Measurements from ENCODE around the gene SPECC1.
A peak's percentile ranks its signal among the peaks of the same experiment; 100 is the strongest.

SPECC1 gene

GRCh38 chr17:20174588-20175265 is 165.6 kb downstream of the SPECC1 start:
- Histone ChIP-seq H3K18ac (ENCODE audit: low read depth in 1 of 2, low read length in 2 of 2) (peak overlapping the region; percentile 94 to 98), H4K8ac (ENCODE audit: low read length) (peak overlapping the region; percentile 91), H3K9ac (ENCODE audit: low read length) (no peak overlapping the region), H3K4me3 (ENCODE audit: insufficient read depth in 1 of 2, low read depth in 1 of 2, low read length in 2 of 2) (peak overlapping the region in 1 of 2 experiments; percentile 53), H3K27me3 (ENCODE audit: control insufficient read depth in 1 of 2, insufficient read depth in 1 of 2, low read length in 2 of 2) (peaks cover 0 to 5% of the 10 kb centered on the region in 2 experiments), H3K36me3 (ENCODE audit: control insufficient read depth in 1 of 2, insufficient read depth in 2 of 2, low read depth in 1 of 2, low read length in 2 of 2) (no peaks in the 10 kb centered on the region), H4K91ac (ENCODE audit: low read length) (peak overlapping the region; percentile 90), H2BK5ac (ENCODE audit: low read depth, low read length, poor library complexity, severe bottlenecking) (peak overlapping the region; percentile 10), H3K9me3 (ENCODE audit: control insufficient read depth, low read length) (no peaks in the 10 kb centered on the region), H3K4me2 (ENCODE audit: low read length, poor library complexity, severe bottlenecking) (no peak overlapping the region), H2AFZ (ENCODE audit: low read depth, low read length) (peak overlapping the region; percentile 73), H2AK5ac (ENCODE audit: low read length, severe bottlenecking) (peak overlapping the region; percentile 99), H2BK12ac (ENCODE audit: low read length in 2 of 2) (peak overlapping the region; percentile 92 to 97), H3K4ac (ENCODE audit: low read depth in 1 of 2, low read length in 2 of 2) (peak overlapping the region in 1 of 2 experiments; percentile 88), H2BK15ac (ENCODE audit: low read depth, poor library complexity, severe bottlenecking) (no peak overlapping the region), H3K79me1 (replicated peaks; ENCODE audit: low read length, poor library complexity, severe bottlenecking) (peaks cover 24% of the 10 kb centered on the region), H3K14ac (ENCODE audit: low read length in 2 of 2) (peak overlapping the region in 1 of 2 experiments; percentile 6), H2BK120ac (ENCODE audit: low read depth, low read length) (peak overlapping the region; percentile 42), H3K23ac (ENCODE audit: low read length in 2 of 2) (no peak overlapping the region), H3K4me1 (ENCODE audit: control insufficient read depth, insufficient read depth, low read depth, low read length) (peaks cover 27% of the 10 kb centered on the region), H3K27ac (ENCODE audit: low read length, poor library complexity, severe bottlenecking) (peak overlapping the region; percentile 92)
- DNase-seq: peak; percentile 81
- 44% methylated on average over 12 of the region's 12 CpGs for WGBS

GRCh38 chr17:20179041-20179440 is 169.9 kb downstream of the SPECC1 start:
- Histone ChIP-seq H3K4me1 (ENCODE audit: control insufficient read depth, insufficient read depth, low read depth, low read length) (peaks cover 12% of the 10 kb centered on the region), H3K14ac (ENCODE audit: low read length in 2 of 2) (no peak overlapping the region), H2BK5ac (ENCODE audit: low read depth, low read length, poor library complexity, severe bottlenecking) (no peak overlapping the region), H3K4me3 (ENCODE audit: insufficient read depth in 1 of 2, low read depth in 1 of 2, low read length in 2 of 2) (no peak overlapping the region), H4K91ac (ENCODE audit: low read length) (no peak overlapping the region), H2BK15ac (ENCODE audit: low read depth, poor library complexity, severe bottlenecking) (no peak overlapping the region), H3K9ac (ENCODE audit: low read length) (no peak overlapping the region), H3K4ac (ENCODE audit: low read depth in 1 of 2, low read length in 2 of 2) (no peak overlapping the region), H3K36me3 (ENCODE audit: control insufficient read depth in 1 of 2, insufficient read depth in 2 of 2, low read depth in 1 of 2, low read length in 2 of 2) (no peaks in the 10 kb centered on the region), H2BK120ac (ENCODE audit: low read depth, low read length) (no peak overlapping the region), H3K9me3 (ENCODE audit: control insufficient read depth, low read length) (no peaks in the 10 kb centered on the region), H3K27me3 (ENCODE audit: control insufficient read depth in 1 of 2, insufficient read depth in 1 of 2, low read length in 2 of 2) (peaks cover 0 to 5% of the 10 kb centered on the region in 2 experiments), H2BK12ac (ENCODE audit: low read length in 2 of 2) (peak overlapping the region in 1 of 2 experiments; percentile 23), H2AFZ (ENCODE audit: low read depth, low read length) (no peak overlapping the region), H3K18ac (ENCODE audit: low read depth in 1 of 2, low read length in 2 of 2) (no peak overlapping the region), H3K23ac (ENCODE audit: low read length in 2 of 2) (no peak overlapping the region), H4K8ac (ENCODE audit: low read length) (no peak overlapping the region), H3K79me1 (replicated peaks; ENCODE audit: low read length, poor library complexity, severe bottlenecking) (peaks cover 22% of the 10 kb centered on the region), H2AK5ac (ENCODE audit: low read length, severe bottlenecking) (no peak overlapping the region), H3K27ac (ENCODE audit: low read length, poor library complexity, severe bottlenecking) (no peak overlapping the region), H3K4me2 (ENCODE audit: low read length, poor library complexity, severe bottlenecking) (no peak overlapping the region)
- DNase-seq: no peak
- WGBS: 91% methylated on average over 3 of the region's 3 CpGs

GRCh38 chr17:20180661-20181060 is 171.5 kb downstream of the SPECC1 start:
- H2AK5ac ChIP-seq (ENCODE audit: low read length, severe bottlenecking): no peak overlapping the region
- H2BK120ac ChIP-seq (ENCODE audit: low read depth, low read length): no peak overlapping the region
- H3K9me3 ChIP-seq (ENCODE audit: control insufficient read depth, low read length): no peaks in the 10 kb centered on the region
- no peak overlapping the region for H2BK5ac ChIP-seq (ENCODE audit: low read depth, low read length, poor library complexity, severe bottlenecking)
- no peak overlapping the region for H3K4me3 ChIP-seq (ENCODE audit: insufficient read depth in 1 of 2, low read depth in 1 of 2, low read length in 2 of 2)
- peaks cover 24% of the 10 kb centered on the region for H3K79me1 ChIP-seq (replicated peaks; ENCODE audit: low read length, poor library complexity, severe bottlenecking)
- H4K91ac ChIP-seq (ENCODE audit: low read length): no peak overlapping the region
- H3K14ac ChIP-seq (ENCODE audit: low read length in 2 of 2): no peak overlapping the region
- H3K27me3 ChIP-seq (ENCODE audit: control insufficient read depth in 1 of 2, insufficient read depth in 1 of 2, low read length in 2 of 2): peaks cover 0 to 5% of the 10 kb centered on the region in 2 experiments
- no peaks in the 10 kb centered on the region for H3K36me3 ChIP-seq (ENCODE audit: control insufficient read depth in 1 of 2, insufficient read depth in 2 of 2, low read depth in 1 of 2, low read length in 2 of 2)
- no peak overlapping the region for H3K27ac ChIP-seq (ENCODE audit: low read length, poor library complexity, severe bottlenecking)
- H2AFZ ChIP-seq (ENCODE audit: low read depth, low read length): no peak overlapping the region
- no CpG with 5 or more reads among the region's 1 CpG for WGBS
- H3K23ac ChIP-seq (ENCODE audit: low read length in 2 of 2): no peak overlapping the region
- H4K8ac ChIP-seq (ENCODE audit: low read length): no peak overlapping the region
- H3K18ac ChIP-seq (ENCODE audit: low read depth in 1 of 2, low read length in 2 of 2): no peak overlapping the region
- no peak overlapping the region for H3K9ac ChIP-seq (ENCODE audit: low read length)
- H3K4me2 ChIP-seq (ENCODE audit: low read length, poor library complexity, severe bottlenecking): no peak overlapping the region
- no peak overlapping the region for H3K4ac ChIP-seq (ENCODE audit: low read depth in 1 of 2, low read length in 2 of 2)
- no peak overlapping the region for H2BK12ac ChIP-seq (ENCODE audit: low read length in 2 of 2)
- H2BK15ac ChIP-seq (ENCODE audit: low read depth, poor library complexity, severe bottlenecking): no peak overlapping the region
- DNase-seq: no peak
- peaks cover 7% of the 10 kb centered on the region for H3K4me1 ChIP-seq (ENCODE audit: control insufficient read depth, insufficient read depth, low read depth, low read length)

- no peak overlapping the region for H3K9ac ChIP-seq (ENCODE audit: low read length)
- H4K8ac ChIP-seq (ENCODE audit: low read length): no peak overlapping the region
- no peak overlapping the region for H3K4me3 ChIP-seq (ENCODE audit: insufficient read depth in 1 of 2, low read depth in 1 of 2, low read length in 2 of 2)
- peak; percentile 48 for DNase-seq
- H3K79me1 ChIP-seq (replicated peaks; ENCODE audit: low read length, poor library complexity, severe bottlenecking): peaks cover 29% of the 10 kb centered on the region
- no peak overlapping the region for H3K4me2 ChIP-seq (ENCODE audit: low read length, poor library complexity, severe bottlenecking)
- no peak overlapping the region for H2BK15ac ChIP-seq (ENCODE audit: low read depth, poor library complexity, severe bottlenecking)
- H2BK12ac ChIP-seq (ENCODE audit: low read length in 2 of 2): no peak overlapping the region
- H3K4ac ChIP-seq (ENCODE audit: low read depth in 1 of 2, low read length in 2 of 2): no peak overlapping the region
- no peak overlapping the region for H3K14ac ChIP-seq (ENCODE audit: low read length in 2 of 2)
- no peak overlapping the region for H2AFZ ChIP-seq (ENCODE audit: low read depth, low read length)
- no peak overlapping the region for H3K18ac ChIP-seq (ENCODE audit: low read depth in 1 of 2, low read length in 2 of 2)
- H3K36me3 ChIP-seq (ENCODE audit: control insufficient read depth in 1 of 2, insufficient read depth in 2 of 2, low read depth in 1 of 2, low read length in 2 of 2): no peaks in the 10 kb centered on the region
- H3K23ac ChIP-seq (ENCODE audit: low read length in 2 of 2): no peak overlapping the region
- no peak overlapping the region for H2BK5ac ChIP-seq (ENCODE audit: low read depth, low read length, poor library complexity, severe bottlenecking)
- H3K27me3 ChIP-seq (ENCODE audit: control insufficient read depth in 1 of 2, insufficient read depth in 1 of 2, low read length in 2 of 2): no peaks in the 10 kb centered on the region
- 63% methylated on average over 2 of the region's 2 CpGs for WGBS
- H3K27ac ChIP-seq (ENCODE audit: low read length, poor library complexity, severe bottlenecking): no peak overlapping the region
- H4K91ac ChIP-seq (ENCODE audit: low read length): no peak overlapping the region
- no peak overlapping the region for H2BK120ac ChIP-seq (ENCODE audit: low read depth, low read length)
- peaks cover 13% of the 10 kb centered on the region for H3K4me1 ChIP-seq (ENCODE audit: control insufficient read depth, insufficient read depth, low read depth, low read length)
- no peaks in the 10 kb centered on the region for H3K9me3 ChIP-seq (ENCODE audit: control insufficient read depth, low read length)
- H2AK5ac ChIP-seq (ENCODE audit: low read length, severe bottlenecking): no peak overlapping the region
Observed at GRCh38 chr17:20184181-20184580, 175.0 kb downstream of the SPECC1 start.

Data from mesenchymal stem cell (in vitro differentiated cells and primary cell).